Fibroblast of upper back skin (primary cell): Measurements from ENCODE around the gene KLHDC8B.

Source experiments
- DNase-seq: peaks from one replicate; pipeline ENCODE4 v3.0.0-alpha.2; 2013

The KLHDC8B gene

GRCh38 chr3:49161197-49161596 is 10.2 kb upstream of the KLHDC8B start:
- DNase-seq, result no peak

- no peak for DNase-seq
Observed at GRCh38 chr3:49161808-49162530, 9.4 kb upstream of the KLHDC8B start.

GRCh38 chr3:49162751-49163419 is 8.5 kb upstream of the KLHDC8B start:
- DNase-seq, result no peak

GRCh38 chr3:49163609-49164008 is 7.8 kb upstream of the KLHDC8B start:
- DNase-seq, result no peak

GRCh38 chr3:49164983-49165720 is 6.2 kb upstream of the KLHDC8B start:
- DNase-seq, result no peak

- DNase-seq, result peak; percentile 65
Observed at GRCh38 chr3:49165771-49166751, 5.3 kb upstream of the KLHDC8B start, which contains the start of gene CCDC71. Gene CCDC71, minus strand, starts transcription at chr3:49166331. Its CDS starts 2,123 bp downstream, at chr3:49164208.

GRCh38 chr3:49166752-49167556 is 4.4 kb upstream of the KLHDC8B start:
- no peak for DNase-seq

GRCh38 chr3:49170744-49171118 is 667 bp upstream of the KLHDC8B start:
- no peak for DNase-seq

- no peak for DNase-seq
Observed at GRCh38 chr3:49171775-49172500, 540 bp downstream of the KLHDC8B start.

- no peak for DNase-seq
Observed at GRCh38 chr3:49172551-49173041, 1.2 kb downstream of the KLHDC8B start.

- peak; percentile 47 for DNase-seq
Observed at GRCh38 chr3:49173116-49173791, 1.9 kb downstream of the KLHDC8B start.

- peak; percentile 30 for DNase-seq
Observed at GRCh38 chr3:49173792-49174170, 2.4 kb downstream of the KLHDC8B start.

- no peak for DNase-seq
Observed at GRCh38 chr3:49174397-49174985, 3.1 kb downstream of the KLHDC8B start.

GRCh38 chr3:49175530-49175929 is 4.1 kb downstream of the KLHDC8B start:
- no peak for DNase-seq

- DNase-seq, result no peak
Observed at GRCh38 chr3:49177073-49177472, 5.7 kb downstream of the KLHDC8B start.

- no peak for DNase-seq
Observed at GRCh38 chr3:49180116-49180515, 8.7 kb downstream of the KLHDC8B start.

- no peak for DNase-seq
Observed at GRCh38 chr3:49181351-49181750, 10.0 kb downstream of the KLHDC8B start.

- no peak for DNase-seq
Observed at GRCh38 chr3:49182682-49183081, 11.3 kb downstream of the KLHDC8B start.

- DNase-seq, result no peak
Observed at GRCh38 chr3:49183873-49184272, 12.5 kb downstream of the KLHDC8B start.

GRCh38 chr3:49191741-49192140 is 20.3 kb downstream of the KLHDC8B start:
- no peak for DNase-seq
